ENCODE results near the gene ATP1A4. TPM values are rescaled to one million over a fixed set of nuclear protein-coding genes. Genes with fewer than 3 reads are reported as not detected.
A peak's percentile ranks its signal among the peaks of the same experiment; 100 is the strongest.

ATP1A4 gene
- total and polyA plus RNA-seq, 2 of the 13 experiments (the other 11 are each of a cell fraction or from before 2014, with no cell fraction given) = not detected

DNA sequence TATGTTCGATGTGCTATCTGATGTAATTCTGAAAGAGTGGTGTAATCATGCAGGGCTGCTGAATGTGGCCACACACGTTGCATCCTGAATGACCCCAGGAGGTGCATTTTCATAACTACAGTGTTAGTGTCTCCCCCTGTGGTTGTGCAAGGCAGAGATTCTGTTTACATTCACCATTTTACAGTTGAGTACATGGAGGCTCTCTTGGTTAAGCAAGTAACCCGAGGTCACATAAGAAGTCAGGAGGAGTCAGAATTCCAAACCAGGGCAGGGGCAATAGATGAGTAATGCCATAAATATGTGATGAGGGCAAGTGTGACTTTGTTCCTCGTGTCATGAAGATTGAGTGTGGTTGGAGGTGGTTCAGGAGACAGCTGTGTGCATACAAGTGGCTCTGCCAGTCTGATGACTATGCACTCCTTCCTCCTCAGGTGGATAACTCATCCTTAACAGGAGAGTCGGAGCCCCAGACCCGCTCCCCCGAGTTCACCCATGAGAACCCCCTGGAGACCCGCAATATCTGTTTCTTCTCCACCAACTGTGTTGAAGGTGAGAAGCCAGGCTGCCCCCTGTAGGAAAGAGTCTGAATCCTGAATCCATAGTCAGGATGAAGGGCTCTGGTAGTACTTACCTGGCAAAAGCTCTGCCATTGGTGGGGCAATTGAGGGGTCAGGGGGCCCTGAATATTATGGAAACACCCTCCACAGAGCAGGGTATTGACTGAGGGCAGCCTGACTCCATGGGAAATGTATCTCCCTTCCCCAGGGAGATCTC lies 26.5 kb upstream of the ATP1A4 start (continued):
- TF ChIP-seq PHB2 (IDR thresholded peaks at IDR 0.05; ENCODE audit: partially characterized antibody) = no peak
- no peak for TF ChIP-seq NFYC (CRISPR knock-in tag; IDR thresholded peaks at IDR 0.05)
- no peak for TF ChIP-seq MIER2 (CRISPR knock-in tag; IDR thresholded peaks at IDR 0.05)
- TF ChIP-seq NR2F6 (IDR thresholded peaks at IDR 0.05) = 0 out of 2 replicates have a peak, but pooled peaks have one; percentile 25
- peak; percentile 40 for TF ChIP-seq NR2F6 (CRISPR knock-in tag; IDR thresholded peaks at IDR 0.05)
- TF ChIP-seq, protein P1, sequence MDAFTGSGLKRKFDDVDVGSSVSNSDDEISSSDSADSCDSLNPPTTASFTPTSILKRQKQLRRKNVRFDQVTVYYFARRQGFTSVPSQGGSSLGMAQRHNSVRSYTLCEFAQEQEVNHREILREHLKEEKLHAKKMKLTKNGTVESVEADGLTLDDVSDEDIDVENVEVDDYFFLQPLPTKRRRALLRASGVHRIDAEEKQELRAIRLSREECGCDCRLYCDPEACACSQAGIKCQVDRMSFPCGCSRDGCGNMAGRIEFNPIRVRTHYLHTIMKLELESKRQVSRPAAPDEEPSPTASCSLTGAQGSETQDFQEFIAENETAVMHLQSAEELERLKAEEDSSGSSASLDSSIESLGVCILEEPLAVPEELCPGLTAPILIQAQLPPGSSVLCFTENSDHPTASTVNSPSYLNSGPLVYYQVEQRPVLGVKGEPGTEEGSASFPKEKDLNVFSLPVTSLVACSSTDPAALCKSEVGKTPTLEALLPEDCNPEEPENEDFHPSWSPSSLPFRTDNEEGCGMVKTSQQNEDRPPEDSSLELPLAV (CRISPR knock-in tag; conservative IDR thresholded peaks at IDR 0.05; ENCODE audit: low read depth) = no peak
- no peak for TF ChIP-seq U2AF1 (optimal IDR thresholded peaks at IDR 0.05; ENCODE audit: low read depth, low read length)
- TF ChIP-seq GTF3A (CRISPR knock-in tag; conservative IDR thresholded peaks at IDR 0.05) = no peak
- TF ChIP-seq BHLHE40 (IDR thresholded peaks at IDR 0.05; ENCODE audit: low read length) = no peak
- peak; percentile 62; the same call in 1 of the 2 replicates for TF ChIP-seq HMG20A (CRISPR knock-in tag; IDR thresholded peaks at IDR 0.05; ENCODE audit: borderline replicate concordance)
- peak; percentile 55; the same call in 1 of the 2 replicates for TF ChIP-seq FOSL1 (CRISPR knock-in tag; IDR thresholded peaks at IDR 0.05; ENCODE audit: borderline replicate concordance)
- TF ChIP-seq, protein P2, sequence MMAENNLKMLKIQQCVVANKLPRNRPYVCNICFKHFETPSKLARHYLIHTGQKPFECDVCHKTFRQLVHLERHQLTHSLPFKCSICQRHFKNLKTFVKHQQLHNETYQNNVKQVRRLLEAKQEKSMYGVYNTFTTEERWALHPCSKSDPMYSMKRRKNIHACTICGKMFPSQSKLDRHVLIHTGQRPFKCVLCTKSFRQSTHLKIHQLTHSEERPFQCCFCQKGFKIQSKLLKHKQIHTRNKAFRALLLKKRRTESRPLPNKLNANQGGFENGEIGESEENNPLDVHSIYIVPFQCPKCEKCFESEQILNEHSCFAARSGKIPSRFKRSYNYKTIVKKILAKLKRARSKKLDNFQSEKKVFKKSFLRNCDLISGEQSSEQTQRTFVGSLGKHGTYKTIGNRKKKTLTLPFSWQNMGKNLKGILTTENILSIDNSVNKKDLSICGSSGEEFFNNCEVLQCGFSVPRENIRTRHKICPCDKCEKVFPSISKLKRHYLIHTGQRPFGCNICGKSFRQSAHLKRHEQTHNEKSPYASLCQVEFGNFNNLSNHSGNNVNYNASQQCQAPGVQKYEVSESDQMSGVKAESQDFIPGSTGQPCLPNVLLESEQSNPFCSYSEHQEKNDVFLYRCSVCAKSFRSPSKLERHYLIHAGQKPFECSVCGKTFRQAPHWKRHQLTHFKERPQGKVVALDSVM (CRISPR knock-in tag; IDR thresholded peaks at IDR 0.05) = no peak
- no peak for TF ChIP-seq REPIN1 (CRISPR knock-in tag; IDR thresholded peaks at IDR 0.05; ENCODE audit: borderline replicate concordance, low read depth)
- no peak for TF ChIP-seq SOX6 (IDR thresholded peaks at IDR 0.05)
- no peak for TF ChIP-seq SOX6 (CRISPR knock-in tag; IDR thresholded peaks at IDR 0.05)
- no peak for TF ChIP-seq TEAD2 (CRISPR knock-in tag; IDR thresholded peaks at IDR 0.05)
- TF ChIP-seq, protein P3, sequence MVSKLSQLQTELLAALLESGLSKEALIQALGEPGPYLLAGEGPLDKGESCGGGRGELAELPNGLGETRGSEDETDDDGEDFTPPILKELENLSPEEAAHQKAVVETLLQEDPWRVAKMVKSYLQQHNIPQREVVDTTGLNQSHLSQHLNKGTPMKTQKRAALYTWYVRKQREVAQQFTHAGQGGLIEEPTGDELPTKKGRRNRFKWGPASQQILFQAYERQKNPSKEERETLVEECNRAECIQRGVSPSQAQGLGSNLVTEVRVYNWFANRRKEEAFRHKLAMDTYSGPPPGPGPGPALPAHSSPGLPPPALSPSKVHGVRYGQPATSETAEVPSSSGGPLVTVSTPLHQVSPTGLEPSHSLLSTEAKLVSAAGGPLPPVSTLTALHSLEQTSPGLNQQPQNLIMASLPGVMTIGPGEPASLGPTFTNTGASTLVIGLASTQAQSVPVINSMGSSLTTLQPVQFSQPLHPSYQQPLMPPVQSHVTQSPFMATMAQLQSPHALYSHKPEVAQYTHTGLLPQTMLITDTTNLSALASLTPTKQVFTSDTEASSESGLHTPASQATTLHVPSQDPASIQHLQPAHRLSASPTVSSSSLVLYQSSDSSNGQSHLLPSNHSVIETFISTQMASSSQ (IDR thresholded peaks at IDR 0.05; ENCODE audit: low read depth) = no peak
- TF ChIP-seq, protein P3 (CRISPR knock-in tag; IDR thresholded peaks at IDR 0.05; ENCODE audit: borderline replicate concordance) = no peak
- TF ChIP-seq, protein P4, sequence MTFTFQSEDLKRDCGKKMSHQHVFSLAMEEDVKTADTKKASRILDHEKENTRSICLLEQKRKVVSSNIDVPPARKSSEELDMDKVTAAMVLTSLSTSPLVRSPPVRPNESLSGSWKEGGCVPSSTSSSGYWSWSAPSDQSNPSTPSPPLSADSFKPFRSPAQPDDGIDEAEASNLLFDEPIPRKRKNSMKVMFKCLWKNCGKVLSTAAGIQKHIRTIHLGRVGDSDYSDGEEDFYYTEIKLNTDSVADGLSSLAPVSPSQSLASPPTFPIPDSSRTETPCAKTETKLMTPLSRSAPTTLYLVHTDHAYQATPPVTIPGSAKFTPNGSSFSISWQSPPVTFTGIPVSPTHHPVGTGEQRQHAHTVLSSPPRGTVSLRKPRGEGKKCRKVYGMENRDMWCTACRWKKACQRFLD (CRISPR knock-in tag; IDR thresholded peaks at IDR 0.05; ENCODE audit: borderline replicate concordance) = no peak
- TF ChIP-seq HNRNPL (IDR thresholded peaks at IDR 0.05; ENCODE audit: low read depth, low read length) = no peak
- no peak for TF ChIP-seq IKZF1 (IDR thresholded peaks at IDR 0.05)
- TF ChIP-seq WIZ (CRISPR knock-in tag; IDR thresholded peaks at IDR 0.05) = no peak
- no peak for TF ChIP-seq ZNF446 (CRISPR knock-in tag; IDR thresholded peaks at IDR 0.05)
- TF ChIP-seq CBFB (CRISPR knock-in tag; IDR thresholded peaks at IDR 0.05) = no peak

Data from HepG2 (cell line).